DND-41 (cell line): ENCODE measurements around the gene GSC2.

Experiments
- EZH2 ChIP-seq: IDR thresholded peaks from 3 replicates; pipeline ENCODE4 v1.6.1; 2012; ENCODE audit warnings: borderline replicate concordance, low read depth, mild to moderate bottlenecking, moderate library complexity, low read length, inconsistent platforms; ENCODE audit not compliant: severe bottlenecking
- TF ChIP-seq, protein P1 (sequence below): IDR thresholded peaks from 2 replicates; pipeline ENCODE4 v1.5.1; 2012; ENCODE audit warnings: borderline replicate concordance, low read length, moderate library complexity, mild to moderate bottlenecking; ENCODE audit not compliant: poor library complexity, severe bottlenecking; ENCODE audit errors: extremely low read depth

DNA sequence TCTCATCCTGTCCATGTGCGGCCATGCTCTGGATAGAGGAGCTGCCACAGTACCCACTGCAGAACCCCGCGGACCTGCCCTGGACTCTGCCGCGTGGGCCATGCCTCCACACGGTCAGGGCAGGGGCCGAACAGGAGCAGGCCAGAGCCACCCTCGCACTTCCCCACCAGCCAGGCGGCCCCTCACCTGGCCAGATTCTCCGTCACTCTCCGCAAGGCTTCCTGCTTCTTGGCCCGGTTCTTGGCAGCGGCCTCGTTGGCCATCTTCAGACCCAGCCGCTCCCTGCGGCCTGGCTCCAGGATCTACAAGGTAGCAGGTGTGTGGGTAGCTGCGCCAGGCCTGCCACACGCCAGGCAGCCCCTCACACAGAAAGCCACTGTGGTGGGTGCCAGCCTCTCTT lies 15.2 kb downstream of the GSC2 start:
- no peak for TF ChIP-seq EZH2
- TF ChIP-seq, protein P1, sequence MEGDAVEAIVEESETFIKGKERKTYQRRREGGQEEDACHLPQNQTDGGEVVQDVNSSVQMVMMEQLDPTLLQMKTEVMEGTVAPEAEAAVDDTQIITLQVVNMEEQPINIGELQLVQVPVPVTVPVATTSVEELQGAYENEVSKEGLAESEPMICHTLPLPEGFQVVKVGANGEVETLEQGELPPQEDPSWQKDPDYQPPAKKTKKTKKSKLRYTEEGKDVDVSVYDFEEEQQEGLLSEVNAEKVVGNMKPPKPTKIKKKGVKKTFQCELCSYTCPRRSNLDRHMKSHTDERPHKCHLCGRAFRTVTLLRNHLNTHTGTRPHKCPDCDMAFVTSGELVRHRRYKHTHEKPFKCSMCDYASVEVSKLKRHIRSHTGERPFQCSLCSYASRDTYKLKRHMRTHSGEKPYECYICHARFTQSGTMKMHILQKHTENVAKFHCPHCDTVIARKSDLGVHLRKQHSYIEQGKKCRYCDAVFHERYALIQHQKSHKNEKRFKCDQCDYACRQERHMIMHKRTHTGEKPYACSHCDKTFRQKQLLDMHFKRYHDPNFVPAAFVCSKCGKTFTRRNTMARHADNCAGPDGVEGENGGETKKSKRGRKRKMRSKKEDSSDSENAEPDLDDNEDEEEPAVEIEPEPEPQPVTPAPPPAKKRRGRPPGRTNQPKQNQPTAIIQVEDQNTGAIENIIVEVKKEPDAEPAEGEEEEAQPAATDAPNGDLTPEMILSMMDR = no peak
